ENCODE measurements around the gene DCAF11. TPM values are rescaled to one million over a fixed set of nuclear protein-coding genes. Genes with fewer than 3 reads are reported as not detected.

The DCAF11 gene
- total and polyA plus RNA-seq, 12 donors = 19.7 to 99.7 (median 70.8) TPM

GRCh38 chr14:24076302-24076601 is 38.3 kb upstream of the DCAF11 start:
- no peak overlapping the region for H3K27ac ChIP-seq
- DNase-seq (no peak), ATAC-seq (no peak)
- no peak overlapping the region for H3K4me3 ChIP-seq
- no peaks in the 10 kb centered on the region for H3K36me3 ChIP-seq
- H3K4me1 ChIP-seq = peaks cover 0 to 8% (median under 1%) of the 10 kb centered on the region in 9 donors
- peaks cover 0 to 37% (median 18%) of the 10 kb centered on the region in 7 donors for H3K27me3 ChIP-seq
- H3K9me3 ChIP-seq = no peaks in the 10 kb centered on the region
- TF ChIP-seq CTCF (IDR thresholded peaks at IDR 0.05) = no peak
- intact Hi-C loops (cut with DNase I) = no loop called here
- 81 to 86% methylated on average over 10 of the region's 10 CpGs for WGBS, 2 donors

- WGBS, 2 donors = 88 to 91% methylated on average over 23 of the region's 23 CpGs
- Histone ChIP-seq H3K9me3 (no peaks in the 10 kb centered on the region), H3K27me3 (peaks cover 0 to 29% (median 18%) of the 10 kb centered on the region in 7 donors), H3K4me3 (no peak overlapping the region), H3K27ac (no peak overlapping the region), H3K36me3 (no peaks in the 10 kb centered on the region), H3K4me1 (peaks cover 0 to 12% (median 6%) of the 10 kb centered on the region in 9 donors)
- intact Hi-C loops (cut with DNase I) = no loop called here
- ATAC-seq (no peak), DNase-seq (no peak)
- no peak for TF ChIP-seq CTCF (IDR thresholded peaks at IDR 0.05)
These were observed 37.5 kb upstream of the DCAF11 start for GRCh38 chr14:24077086-24077485.

GRCh38 chr14:24078146-24078545 is 36.4 kb upstream of the DCAF11 start:
- Histone ChIP-seq H3K4me1 (peaks cover 0 to 12% (median 6%) of the 10 kb centered on the region in 9 donors), H3K27ac (no peak overlapping the region), H3K36me3 (no peaks in the 10 kb centered on the region), H3K9me3 (no peaks in the 10 kb centered on the region), H3K27me3 (peaks cover 0 to 39% (median 15%) of the 10 kb centered on the region in 7 donors), H3K4me3 (no peak overlapping the region)
- intact Hi-C loops (cut with DNase I) = no loop called here
- no peak for DNase-seq
- no peak for TF ChIP-seq CTCF (IDR thresholded peaks at IDR 0.05)
- ATAC-seq = no peak
- 72 to 77% methylated on average over 3 of the region's 3 CpGs for WGBS, 2 donors

GRCh38 chr14:24079491-24080141 is 35.0 kb upstream of the DCAF11 start:
- Histone ChIP-seq H3K27me3 (peaks cover 0 to 39% (median 7%) of the 10 kb centered on the region in 7 donors), H3K4me3 (no peak overlapping the region), H3K9me3 (no peaks in the 10 kb centered on the region), H3K4me1 (peaks cover 0 to 12% (median 6%) of the 10 kb centered on the region in 9 donors), H3K36me3 (no peaks in the 10 kb centered on the region), H3K27ac (no peak overlapping the region)
- DNase-seq (no peak), ATAC-seq (no peak)
- WGBS, 2 donors = 90 to 95% methylated on average over 9 of the region's 9 CpGs
- intact Hi-C loops (cut with DNase I) = loop anchor here in 1 of 10 donors (10.0 kb wide), 1 partner anchor 95 kb away; the partner anchor contains the start of gene DHRS4L2
- no peak for TF ChIP-seq CTCF (IDR thresholded peaks at IDR 0.05)

Data from heart right ventricle (tissue), 16 donors.